Cardiac muscle cell (in vitro differentiated cells and primary cell): ENCODE measurements around the gene EVI5L. TPM values are rescaled to one million over a fixed set of nuclear protein-coding genes. Genes with fewer than 3 reads are reported as not detected.

Source experiments
- DNase-seq, 2 donors: peaks; one replicate each; pipeline versions ENCODE4 v3.0.0 to v3.0.0-alpha.2; 2010 to 2017; ENCODE audit warnings: low read depth in 1 of 2, low spot score in 1 of 2
- H3K27ac ChIP-seq: fragments of 200-600 bp; sonication (generic); 2 replicates; pipeline ENCODE4 v1.5.1; 2016
- H3K27me3 ChIP-seq: fragments of 200-600 bp; sonication (generic); 2 replicates; pipeline ENCODE4 v1.6.0; 2016; ENCODE audit warnings: control low read depth
- H3K36me3 ChIP-seq: fragments of 200-600 bp; sonication (generic); 2 replicates; pipeline ENCODE4 v1.5.1; 2016; ENCODE audit warnings: control low read depth
- H3K4me1 ChIP-seq: fragments of 200-600 bp; sonication (generic); 2 replicates; pipeline ENCODE4 v1.8.1; 2017; ENCODE audit warnings: low read depth, mild to moderate bottlenecking, mixed run types
- H3K4me3 ChIP-seq: fragments of 200-600 bp; sonication (generic); 2 replicates; pipeline ENCODE4 v1.5.1; 2016; ENCODE audit warnings: mild to moderate bottlenecking
- H3K9me3 ChIP-seq: fragments of 200-600 bp; sonication (generic); 2 replicates; pipeline ENCODE4 v1.5.1; 2017; ENCODE audit warnings: low read depth, mild to moderate bottlenecking, control low read depth
- polyA plus RNA-seq: library from polyadenylated mRNA; unstranded; fragments of >200 nt; fragmentation: Nextera tagmentation; extraction: Ambion mirVana; gene quantifications from 2 replicates; pipeline ENCODE4 v1.2.1, GENCODE V29; 2016
- total RNA-seq: library from RNA; depleted of rRNA; stranded (reverse); fragments of >200 nt; gene quantifications from 2 replicates; pipeline ENCODE4 v1.2.3, GENCODE V29; 2016
- TF ChIP-seq, protein P1 (sequence below): IDR thresholded peaks from 2 replicates; pipeline ENCODE4 v1.5.1; 2012; ENCODE audit warnings: low read depth, mild to moderate bottlenecking, low read length

The EVI5L gene
- total and polyA plus RNA-seq, 2 experiments from 2014 or later = 29.1 to 41.9 TPM

DNA sequence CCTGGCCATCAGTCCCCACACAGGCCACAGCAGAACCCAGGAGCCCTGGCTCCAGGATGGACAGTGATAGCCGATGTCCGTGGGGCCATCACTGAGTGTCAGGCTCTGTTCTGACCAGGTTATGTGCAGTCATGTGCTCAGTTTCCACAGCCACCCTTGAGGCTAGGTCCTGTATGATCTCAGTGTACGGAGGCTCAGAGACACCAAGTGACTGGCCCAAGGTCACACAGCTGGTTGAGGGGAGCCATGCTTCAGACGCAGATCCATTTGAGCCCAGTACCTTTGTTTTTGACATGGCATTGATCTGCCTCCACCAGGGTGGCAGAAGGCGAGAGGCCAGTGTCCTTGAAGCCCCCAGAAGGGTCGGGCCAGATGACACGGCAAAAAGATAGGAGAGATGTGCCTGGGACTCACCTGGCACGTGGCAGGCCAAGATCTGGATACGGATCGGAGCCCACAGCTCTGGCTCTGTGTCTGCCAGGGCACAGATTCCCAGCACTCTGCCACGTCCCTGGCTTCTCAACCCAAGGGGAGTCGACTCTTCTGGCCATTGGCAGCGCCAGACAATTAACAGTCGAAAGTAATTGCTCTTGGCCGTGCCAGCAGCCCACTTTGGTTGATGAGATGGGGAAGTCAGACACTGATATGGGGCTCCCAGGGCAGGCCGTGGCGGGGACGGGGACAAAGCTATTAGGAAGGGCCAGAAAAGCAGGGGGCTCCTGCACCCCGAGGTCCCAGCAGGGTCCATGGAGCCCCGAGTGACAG lies 15.6 kb downstream of the EVI5L start:
- Histone ChIP-seq H3K27ac (no peak overlapping the region), H3K4me1 (peaks cover 21% of the 10 kb centered on the region), H3K9me3 (no peaks in the 10 kb centered on the region), H3K36me3 (no peaks in the 10 kb centered on the region), H3K4me3 (no peak overlapping the region), H3K27me3 (no peaks in the 10 kb centered on the region)
- no peak for DNase-seq
- TF ChIP-seq, protein P1, sequence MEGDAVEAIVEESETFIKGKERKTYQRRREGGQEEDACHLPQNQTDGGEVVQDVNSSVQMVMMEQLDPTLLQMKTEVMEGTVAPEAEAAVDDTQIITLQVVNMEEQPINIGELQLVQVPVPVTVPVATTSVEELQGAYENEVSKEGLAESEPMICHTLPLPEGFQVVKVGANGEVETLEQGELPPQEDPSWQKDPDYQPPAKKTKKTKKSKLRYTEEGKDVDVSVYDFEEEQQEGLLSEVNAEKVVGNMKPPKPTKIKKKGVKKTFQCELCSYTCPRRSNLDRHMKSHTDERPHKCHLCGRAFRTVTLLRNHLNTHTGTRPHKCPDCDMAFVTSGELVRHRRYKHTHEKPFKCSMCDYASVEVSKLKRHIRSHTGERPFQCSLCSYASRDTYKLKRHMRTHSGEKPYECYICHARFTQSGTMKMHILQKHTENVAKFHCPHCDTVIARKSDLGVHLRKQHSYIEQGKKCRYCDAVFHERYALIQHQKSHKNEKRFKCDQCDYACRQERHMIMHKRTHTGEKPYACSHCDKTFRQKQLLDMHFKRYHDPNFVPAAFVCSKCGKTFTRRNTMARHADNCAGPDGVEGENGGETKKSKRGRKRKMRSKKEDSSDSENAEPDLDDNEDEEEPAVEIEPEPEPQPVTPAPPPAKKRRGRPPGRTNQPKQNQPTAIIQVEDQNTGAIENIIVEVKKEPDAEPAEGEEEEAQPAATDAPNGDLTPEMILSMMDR = no peak

DNA sequence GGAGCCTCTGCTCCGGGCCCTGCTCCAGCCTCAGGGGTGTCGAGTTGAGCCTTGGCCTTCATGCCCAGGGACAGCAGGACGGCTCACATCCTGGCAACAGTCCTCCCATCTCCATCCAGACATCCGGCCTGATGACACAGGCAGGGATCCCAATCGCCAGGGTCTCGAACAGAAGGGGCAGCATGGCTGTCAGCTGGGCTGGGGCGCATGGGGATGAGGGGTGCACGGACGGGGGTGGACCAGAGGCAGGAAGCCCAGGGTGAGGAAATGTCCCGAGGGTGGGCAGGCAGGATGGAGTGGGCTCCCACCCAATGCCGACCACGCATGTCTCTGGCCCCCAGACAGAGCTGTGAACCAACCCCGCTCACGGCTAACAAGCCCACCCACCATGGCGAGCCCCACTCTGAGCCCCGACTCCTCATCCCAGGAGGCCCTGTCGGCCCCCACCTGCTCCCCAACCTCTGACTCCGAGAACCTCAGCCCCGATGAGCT lies 16.2 kb downstream of the EVI5L start:
- Histone ChIP-seq H3K36me3 (no peaks in the 10 kb centered on the region), H3K9me3 (no peaks in the 10 kb centered on the region), H3K4me3 (no peak overlapping the region), H3K27me3 (no peaks in the 10 kb centered on the region), H3K4me1 (peaks cover 25% of the 10 kb centered on the region), H3K27ac (no peak overlapping the region)
- DNase-seq = no peak
- TF ChIP-seq, protein P1 = no peak

DNA sequence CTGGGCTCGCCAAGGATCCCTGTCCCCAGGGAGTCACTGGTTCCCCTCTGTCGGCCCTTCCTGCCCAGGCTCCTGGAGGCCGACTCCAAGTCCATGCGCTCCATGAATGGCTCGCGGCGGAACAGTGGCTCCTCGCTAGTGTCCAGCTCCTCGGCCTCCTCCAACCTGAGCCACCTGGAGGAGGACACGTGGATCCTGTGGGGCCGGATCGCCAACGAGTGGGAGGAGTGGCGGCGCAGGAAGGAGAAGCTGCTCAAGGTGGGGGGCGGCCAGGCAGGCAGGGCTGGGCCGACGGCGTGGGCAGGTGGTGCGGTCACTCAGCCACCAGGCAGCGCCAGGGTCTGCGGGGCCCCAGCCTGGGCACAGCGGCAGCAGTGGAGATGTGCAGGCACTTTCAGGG lies 17.6 kb downstream of the EVI5L start:
- Histone ChIP-seq H3K27ac (no peak overlapping the region), H3K4me1 (peaks cover 25% of the 10 kb centered on the region), H3K4me3 (no peak overlapping the region), H3K9me3 (no peaks in the 10 kb centered on the region), H3K36me3 (no peaks in the 10 kb centered on the region), H3K27me3 (no peaks in the 10 kb centered on the region)
- DNase-seq = no peak
- TF ChIP-seq, protein P1 = no peak

DNA sequence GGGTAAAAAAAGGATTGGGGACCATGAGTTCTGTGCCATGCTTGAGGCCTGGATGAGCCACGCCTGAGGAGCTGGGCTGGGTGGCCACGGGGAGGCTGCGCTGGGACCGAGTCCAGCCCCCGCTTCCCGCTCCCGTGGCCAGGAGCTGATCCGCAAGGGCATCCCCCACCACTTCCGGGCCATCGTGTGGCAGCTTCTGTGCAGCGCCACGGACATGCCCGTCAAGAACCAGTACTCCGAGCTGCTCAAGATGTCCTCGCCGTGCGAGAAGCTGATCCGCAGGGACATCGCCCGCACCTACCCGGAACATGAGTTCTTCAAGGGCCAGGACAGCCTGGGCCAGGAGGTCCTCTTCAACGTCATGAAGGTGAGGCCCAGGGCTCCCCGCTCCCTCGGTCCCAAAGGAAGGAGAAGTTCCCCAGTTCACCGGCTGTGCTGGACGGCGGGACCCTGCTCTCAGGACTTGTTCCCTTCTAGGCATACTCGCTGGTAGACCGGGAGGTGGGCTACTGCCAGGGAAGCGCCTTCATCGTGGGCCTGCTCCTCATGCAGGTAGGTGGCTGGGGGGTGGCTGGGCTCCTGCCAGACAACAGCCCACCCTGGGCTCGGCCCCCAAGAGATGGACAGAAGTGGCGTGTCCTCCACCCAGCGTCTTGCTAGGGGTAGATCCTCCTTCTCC lies 18.9 kb downstream of the EVI5L start:
- DNase-seq = no peak
- Histone ChIP-seq H3K4me3 (no peak overlapping the region), H3K27me3 (no peaks in the 10 kb centered on the region), H3K9me3 (no peaks in the 10 kb centered on the region), H3K27ac (no peak overlapping the region), H3K36me3 (no peaks in the 10 kb centered on the region), H3K4me1 (peaks cover 28% of the 10 kb centered on the region)
- TF ChIP-seq, protein P1 = no peak

DNA sequence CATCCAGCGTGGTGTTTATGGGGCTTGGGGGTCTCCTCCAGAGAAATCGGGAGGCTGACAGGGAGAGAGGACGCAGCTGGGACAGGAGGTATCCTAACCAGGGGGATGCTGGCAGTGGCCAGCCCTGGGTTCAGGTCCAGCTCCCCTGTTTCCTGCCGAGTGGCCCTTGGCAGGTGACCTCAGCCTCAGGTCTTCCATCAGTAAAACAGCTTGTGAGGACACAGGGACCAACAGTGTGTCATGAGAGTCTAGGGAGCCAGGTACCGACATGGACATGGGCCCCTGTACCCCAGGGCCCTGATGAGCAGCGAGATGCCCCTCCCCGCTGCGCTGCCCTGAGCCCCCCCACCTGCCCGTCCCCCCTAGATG lies 19.6 kb downstream of the EVI5L start:
- Histone ChIP-seq H3K27me3 (no peaks in the 10 kb centered on the region), H3K4me1 (peaks cover 26% of the 10 kb centered on the region), H3K4me3 (no peak overlapping the region), H3K27ac (peak overlapping the region; percentile 65), H3K9me3 (no peaks in the 10 kb centered on the region), H3K36me3 (no peaks in the 10 kb centered on the region)
- no peak for DNase-seq
- TF ChIP-seq, protein P1 = no peak
